Central memory CD4-positive, alpha-beta T cell (primary cell): Measurements from ENCODE around the gene DDA1.

ENCODE experiments used
- DNase-seq: peaks from one replicate; pipeline ENCODE4 v3.0.0; 2022

The DDA1 gene

GRCh38 chr19:17312189-17313113 is 3.1 kb downstream of the DDA1 start:
- no peak for DNase-seq

GRCh38 chr19:17314007-17314593 is 4.7 kb downstream of the DDA1 start:
- no peak for DNase-seq

GRCh38 chr19:17318966-17319365 is 9.6 kb downstream of the DDA1 start:
- no peak for DNase-seq

- no peak for DNase-seq
Observed at GRCh38 chr19:17319473-17320238, 10.3 kb downstream of the DDA1 start.

GRCh38 chr19:17320435-17320834 is 11.1 kb downstream of the DDA1 start:
- DNase-seq, result no peak

GRCh38 chr19:17321655-17322489 is 12.5 kb downstream of the DDA1 start:
- no peak for DNase-seq

GRCh38 chr19:17322854-17323253 is 13.5 kb downstream of the DDA1 start:
- DNase-seq, result no peak

- DNase-seq, result no peak
Observed at GRCh38 chr19:17323300-17323963, 14.1 kb downstream of the DDA1 start.

- DNase-seq, result no peak
Observed at GRCh38 chr19:17323964-17324332, 14.6 kb downstream of the DDA1 start.

GRCh38 chr19:17324357-17325114 is 15.2 kb downstream of the DDA1 start:
- no peak for DNase-seq

- DNase-seq, result no peak
Observed at GRCh38 chr19:17325133-17325532, 15.8 kb downstream of the DDA1 start.

- DNase-seq, result no peak
Observed at GRCh38 chr19:17325881-17326594, 16.7 kb downstream of the DDA1 start.

- no peak for DNase-seq
Observed at GRCh38 chr19:17326595-17326966, 17.2 kb downstream of the DDA1 start.

- no peak for DNase-seq
Observed at GRCh38 chr19:17327068-17327653, 17.8 kb downstream of the DDA1 start.

GRCh38 chr19:17327654-17328516 is 18.5 kb downstream of the DDA1 start:
- DNase-seq, result peak; percentile 48

GRCh38 chr19:17328517-17329365 is 19.4 kb downstream of the DDA1 start:
- peak; percentile 30 for DNase-seq

GRCh38 chr19:17329366-17330261 is 20.3 kb downstream of the DDA1 start:
- DNase-seq, result no peak
